ENCODE measurements around the gene PCK1. TPM values are rescaled to one million over a fixed set of nuclear protein-coding genes. Genes with fewer than 3 reads are reported as not detected.

Gene PCK1
- total RNA-seq, 4 donors from 2014 or later = 2.2 to 6.3 (median 5.2) TPM

GRCh38 chr20:57570145-57570850 is 9.4 kb downstream of the PCK1 start:
- H3K4me1 ChIP-seq = no peaks in the 10 kb centered on the region
- no peak for DNase-seq (ENCODE audit: low spot score in 2 of 2)
- H3K4me3 ChIP-seq = no peak overlapping the region
- TF ChIP-seq POLR2A (IDR thresholded peaks at IDR 0.05) = no peak
- no peaks in the 10 kb centered on the region for H3K36me3 ChIP-seq
- no peaks in the 10 kb centered on the region for H3K9me3 ChIP-seq
- H3K27ac ChIP-seq = no peak overlapping the region
- H3K27me3 ChIP-seq = peaks cover 44% of the 10 kb centered on the region
- 84% methylated on average over 18 of the region's 20 CpGs for WGBS

DNA sequence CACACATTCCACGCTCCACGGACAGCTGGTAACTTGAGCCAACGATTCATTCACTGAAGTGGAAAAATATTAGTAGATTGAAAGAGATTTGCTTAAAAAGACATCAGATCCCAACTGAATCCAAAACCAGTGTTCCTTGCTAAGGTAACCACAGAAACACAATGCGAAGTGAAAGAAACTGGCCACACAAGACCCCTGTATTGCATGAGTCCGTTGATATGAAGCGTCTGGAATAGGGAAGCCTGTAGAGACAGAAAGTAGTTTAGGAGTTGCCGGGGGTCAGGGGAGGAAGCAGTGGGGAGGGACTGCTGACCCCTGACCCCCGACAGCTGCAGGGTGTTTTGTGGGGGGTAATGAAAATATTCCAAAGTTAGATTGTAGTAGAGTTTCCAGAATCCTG is 10.0 kb downstream of the PCK1 start:
- Histone ChIP-seq H3K9me3 (no peaks in the 10 kb centered on the region), H3K27ac (no peak overlapping the region), H3K27me3 (peaks cover 50% of the 10 kb centered on the region), H3K4me3 (no peak overlapping the region), H3K36me3 (no peaks in the 10 kb centered on the region), H3K4me1 (no peaks in the 10 kb centered on the region)
- TF ChIP-seq CTCF (IDR thresholded peaks at IDR 0.05) (no peak), EP300 (IDR thresholded peaks at IDR 0.05) (no peak), POLR2A (IDR thresholded peaks at IDR 0.05) (no peak), POLR2AphosphoS5 (IDR thresholded peaks at IDR 0.05) (no peak)
- no peak for DNase-seq (ENCODE audit: low spot score in 2 of 2)
- WGBS = 77% methylated on average over 8 of the region's 8 CpGs

DNA sequence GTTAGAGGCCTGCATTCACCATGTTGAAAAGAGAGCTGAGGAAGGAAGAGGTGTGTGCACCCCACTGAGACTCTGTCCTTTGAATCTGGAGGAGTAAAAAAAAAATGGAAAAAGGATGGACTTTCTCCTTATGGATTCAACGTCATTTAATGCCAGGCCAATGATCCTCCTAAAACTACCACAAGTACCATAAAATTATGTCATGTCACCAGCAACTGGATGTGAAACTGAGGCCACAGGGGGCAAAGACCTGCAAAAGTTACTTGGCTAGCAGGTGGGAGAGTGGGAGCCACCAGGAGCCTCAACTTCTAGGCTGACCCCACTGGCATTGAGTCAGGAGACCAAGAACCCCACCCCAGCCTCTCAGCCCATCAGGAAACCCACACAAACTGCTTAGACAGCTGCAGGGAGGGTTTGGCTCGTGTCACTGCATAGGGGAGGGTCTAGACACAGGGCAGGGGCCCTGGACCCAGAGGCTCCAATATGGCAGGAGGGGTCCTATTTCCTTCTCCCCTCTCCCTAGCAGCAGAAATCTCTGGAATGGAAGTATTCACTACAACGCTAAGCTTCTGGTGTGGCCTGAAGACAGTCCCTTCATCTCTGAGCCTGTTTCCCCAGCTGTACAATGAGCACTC is 11.0 kb downstream of the PCK1 start:
- no peak for TF ChIP-seq POLR2AphosphoS5 (IDR thresholded peaks at IDR 0.05)
- no peak for TF ChIP-seq CTCF (IDR thresholded peaks at IDR 0.05)
- TF ChIP-seq EP300 (IDR thresholded peaks at IDR 0.05) = no peak
- TF ChIP-seq POLR2A (IDR thresholded peaks at IDR 0.05) = no peak

DNA sequence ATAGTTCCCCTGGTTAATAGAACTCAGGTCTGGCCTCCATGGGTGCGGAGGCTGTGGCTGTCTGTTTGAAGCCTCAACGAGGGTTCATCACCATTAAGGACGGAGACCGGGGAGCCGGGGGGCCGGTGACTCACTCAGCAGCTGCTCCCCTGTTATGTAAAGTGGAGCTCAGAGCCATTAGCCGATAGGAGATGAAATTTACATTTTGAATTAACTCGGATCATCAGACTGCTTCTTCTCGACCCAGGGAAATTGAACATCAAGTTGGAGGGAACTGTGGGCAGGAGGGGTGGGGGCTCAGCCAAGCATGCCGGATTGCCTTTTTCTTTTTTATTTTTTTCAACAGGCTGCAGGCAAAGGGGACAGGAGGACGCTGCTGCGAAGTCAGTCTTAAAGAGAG is 12.3 kb downstream of the PCK1 start:
- no peaks in the 10 kb centered on the region for H3K9me3 ChIP-seq
- no peaks in the 10 kb centered on the region for H3K4me1 ChIP-seq
- no peak for DNase-seq (ENCODE audit: low spot score in 2 of 2)
- TF ChIP-seq POLR2AphosphoS5 (IDR thresholded peaks at IDR 0.05) (no peak), EP300 (IDR thresholded peaks at IDR 0.05) (no peak), CTCF (IDR thresholded peaks at IDR 0.05) (no peak), POLR2A (IDR thresholded peaks at IDR 0.05) (no peak)
- 53% methylated on average over 12 of the region's 12 CpGs for WGBS
- no peak overlapping the region for H3K27ac ChIP-seq
- no peak overlapping the region for H3K4me3 ChIP-seq
- H3K36me3 ChIP-seq = no peaks in the 10 kb centered on the region
- H3K27me3 ChIP-seq = peaks cover 59% of the 10 kb centered on the region

More for the DNA sequence above, 11.0 kb downstream of the PCK1 start:
- H3K27ac ChIP-seq = no peak overlapping the region
- H3K36me3 ChIP-seq = no peaks in the 10 kb centered on the region
- H3K9me3 ChIP-seq = no peaks in the 10 kb centered on the region
- H3K27me3 ChIP-seq = peaks cover 60% of the 10 kb centered on the region
- DNase-seq (ENCODE audit: low spot score in 2 of 2) = no peak
- H3K4me3 ChIP-seq = no peak overlapping the region
- 88% methylated on average over 3 of the region's 3 CpGs for WGBS
- no peaks in the 10 kb centered on the region for H3K4me1 ChIP-seq

DNA sequence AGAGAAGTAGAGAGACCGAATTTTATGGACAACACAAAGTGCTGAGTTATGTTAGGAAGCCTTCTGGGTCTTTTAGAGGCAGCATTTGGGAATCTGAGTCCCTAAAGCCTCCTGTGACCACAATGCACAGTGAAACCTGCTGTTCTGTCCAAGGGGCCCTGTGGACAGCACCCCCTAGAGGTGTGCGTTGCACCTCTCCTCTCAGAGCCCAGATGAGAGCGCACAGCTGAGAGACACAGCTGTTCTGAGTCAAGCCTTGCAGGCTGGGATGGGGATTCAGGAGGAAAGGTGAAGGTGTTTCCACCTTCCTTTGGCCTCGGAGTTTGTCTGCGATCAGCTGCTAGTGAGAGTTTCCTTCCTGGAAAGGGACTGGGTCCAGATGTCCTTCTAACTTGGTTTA is 13.0 kb downstream of the PCK1 start:
- Histone ChIP-seq H3K27ac (no peak overlapping the region), H3K4me3 (no peak overlapping the region), H3K27me3 (peaks cover 58% of the 10 kb centered on the region), H3K36me3 (no peaks in the 10 kb centered on the region), H3K4me1 (no peaks in the 10 kb centered on the region), H3K9me3 (no peaks in the 10 kb centered on the region)
- 62% methylated on average over 5 of the region's 5 CpGs for WGBS
- DNase-seq (ENCODE audit: low spot score in 2 of 2) = no peak
- TF ChIP-seq EP300 (IDR thresholded peaks at IDR 0.05) = no peak
- no peak for TF ChIP-seq POLR2A (IDR thresholded peaks at IDR 0.05)
- no peak for TF ChIP-seq POLR2AphosphoS5 (IDR thresholded peaks at IDR 0.05)
- TF ChIP-seq CTCF (IDR thresholded peaks at IDR 0.05) = no peak

Data from suprapubic skin (tissue), 4 donors.